PC-3 (cell line): Measurements from ENCODE around the gene TMEM51. TPM values are rescaled to one million over a fixed set of nuclear protein-coding genes. Genes with fewer than 3 reads are reported as not detected.

Source experiments
- ATAC-seq: fragments of 200-7000 bp; cut with Tn5 transposase; 2 replicates; pipeline ENCODE4 v1.9.1; 2020; ENCODE audit warnings: mild to moderate bottlenecking, moderate library complexity
- BruUV-seq: library from RNA; stranded (reverse); fragments of 400-500 nt; replicated peaks from 2 replicates; lab custom pipeline; 2021; lab: Mats Ljungman, UMichigan
- CTCF ChIA-PET: fragments of 300-600 bp; sonication (Branson Sonifier 250); formaldehyde crosslinking; loops from one replicate; lab custom pipeline; 2022; ENCODE audit warnings: antibody characterized with exemption; lab: Charles Lee
- POLR2A ChIA-PET: fragments of 300-600 bp; sonication (Branson Sonifier 250); formaldehyde crosslinking; loops from one replicate; lab custom pipeline; 2022; ENCODE audit warnings: antibody characterized with exemption; ENCODE audit not compliant: unreplicated experiment; lab: Charles Lee
- DNase-seq: peaks from one replicate; pipeline ENCODE4 v3.0.0-alpha.2; 2015
- H2AFZ ChIP-seq: fragments of 300-600 bp; sonication (generic); 2 replicates; pipeline ENCODE4 v1.6.0; 2016; ENCODE audit warnings: antibody characterized with exemption, low read length
- H3F3A ChIP-seq: fragments of 300-600 bp; sonication (generic); one replicate; pipeline ENCODE4 v1.6.0; 2017; ENCODE audit warnings: antibody characterized with exemption, low read length, control low read depth, mild to moderate bottlenecking; ENCODE audit not compliant: unreplicated experiment
- H3K27ac ChIP-seq: fragments of 300-600 bp; sonication (generic); 2 replicates; pipeline ENCODE4 v1.5.1; 2016; ENCODE audit warnings: mild to moderate bottlenecking, low read length
- H3K27me3 ChIP-seq: fragments of 300-600 bp; sonication (generic); 2 replicates; pipeline ENCODE4 v1.6.1; 2016; ENCODE audit warnings: low read length, mixed read lengths
- H3K36me3 ChIP-seq: fragments of 300-600 bp; sonication (generic); 2 replicates; pipeline ENCODE4 v1.6.1; 2016; ENCODE audit warnings: low read depth, mixed run types, low read length, mixed read lengths
- H3K4me1 ChIP-seq: fragments of 300-600 bp; sonication (generic); 2 replicates; pipeline ENCODE4 v1.5.1; 2016; ENCODE audit warnings: low read length; ENCODE audit not compliant: insufficient read depth
- H3K4me2 ChIP-seq: fragments of 300-600 bp; sonication (generic); 2 replicates; pipeline ENCODE4 v1.6.0; 2016; ENCODE audit warnings: low read length
- H3K4me3 ChIP-seq: fragments of 300-600 bp; sonication (generic); 2 replicates; pipeline ENCODE4 v1.5.1; 2016; ENCODE audit warnings: mild to moderate bottlenecking, low read length, mixed read lengths
- H3K79me2 ChIP-seq: fragments of 300-600 bp; sonication (generic); 2 replicates; pipeline ENCODE4 v1.6.1; 2017; ENCODE audit warnings: low read length, mixed read lengths
- H3K9ac ChIP-seq: fragments of 300-600 bp; sonication (generic); 2 replicates; pipeline ENCODE4 v1.6.0; 2016; ENCODE audit warnings: mild to moderate bottlenecking, low read length
- H3K9me2 ChIP-seq: fragments of 300-600 bp; sonication (generic); replicated peaks from 2 replicates; pipeline ENCODE4 v1.6.1; 2016; ENCODE audit warnings: mixed run types, low read length, mixed read lengths
- H3K9me3 ChIP-seq: fragments of 300-600 bp; sonication (generic); 2 replicates; pipeline ENCODE4 v1.6.1; 2016; ENCODE audit warnings: low read length, mixed read lengths
- H4K20me1 ChIP-seq: fragments of 300-600 bp; sonication (generic); 2 replicates; pipeline ENCODE4 v1.6.1; 2016; ENCODE audit warnings: low read length, mixed read lengths
- CTCF ChIP-seq: fragments of 300-600 bp; sonication (generic); conservative IDR thresholded peaks from 2 replicates; pipeline ENCODE4 v1.5.1; 2017; ENCODE audit warnings: antibody characterized with exemption, low read depth, mild to moderate bottlenecking, low read length
- EZH2 ChIP-seq: fragments of 300-600 bp; sonication (generic); IDR thresholded peaks from one replicate; pipeline ENCODE4 v1.6.1; 2017; ENCODE audit warnings: antibody characterized with exemption, mild to moderate bottlenecking, low read length; ENCODE audit not compliant: unreplicated experiment
- EZH2phosphoT487 ChIP-seq: fragments of 300-600 bp; sonication (generic); IDR thresholded peaks from 2 replicates; pipeline ENCODE4 v1.6.1; 2018; ENCODE audit warnings: mild to moderate bottlenecking, antibody characterized with exemption, low read length, borderline replicate concordance
- intact Hi-C: fragments of 100-400 bp; cut with micrococcal nuclease; formaldehyde crosslinking; loops from 2 replicates; pipeline ENCODE4 v1.9.0; 2023
- total RNA-seq: library from RNA; depleted of rRNA; stranded (reverse); fragments of >200 nt; gene quantifications from 2 replicates; pipeline ENCODE4 v1.2.3, GENCODE V29; 2014

Gene TMEM51
- total RNA-seq, 1 experiment from 2014 or later: 20.8 TPM

DNA sequence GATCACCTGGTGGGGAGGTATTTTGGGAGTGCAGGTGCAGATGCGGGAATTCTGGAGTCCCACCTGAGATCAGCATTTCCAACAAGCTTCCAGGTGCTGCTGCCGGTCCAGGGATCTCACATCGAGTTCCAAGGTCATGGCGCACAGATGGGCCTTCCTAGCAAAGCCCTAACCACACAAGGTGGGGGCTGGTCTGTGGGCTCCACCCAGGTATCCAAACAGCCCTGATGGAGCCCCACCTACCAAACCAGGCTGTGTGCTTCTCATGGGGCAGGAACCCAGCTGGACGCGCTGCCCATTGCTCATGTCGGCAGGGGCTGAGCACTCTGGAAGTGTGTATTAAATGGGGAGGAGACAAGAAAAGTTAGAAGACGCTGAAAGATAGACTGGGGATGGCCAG is 35.0 kb upstream of the TMEM51 start:
- H3K27me3 ChIP-seq: no peaks in the 10 kb centered on the region
- no TSS peak for BruUV-seq
- TF ChIP-seq CTCF: no peak
- no peak for TF ChIP-seq EZH2phosphoT487
- no peak for TF ChIP-seq EZH2
- H3K9me3 ChIP-seq: no peaks in the 10 kb centered on the region
- no peak for ATAC-seq
- H3K9ac ChIP-seq: no peak overlapping the region
- no peak overlapping the region for H3K4me2 ChIP-seq
- DNase-seq: no peak
- H3K36me3 ChIP-seq: no peaks in the 10 kb centered on the region
- no peak overlapping the region for H3K4me3 ChIP-seq
- CTCF ChIA-PET: no interaction called here
- H3K9me2 ChIP-seq: no peaks in the 10 kb centered on the region
- POLR2A ChIA-PET: no interaction called here
- intact Hi-C loops: no loop called here
- H4K20me1 ChIP-seq: no peaks in the 10 kb centered on the region
- H3F3A ChIP-seq: no peaks in the 10 kb centered on the region
- H2AFZ ChIP-seq: no peak overlapping the region
- no peak overlapping the region for H3K27ac ChIP-seq
- no peaks in the 10 kb centered on the region for H3K79me2 ChIP-seq
- no peaks in the 10 kb centered on the region for H3K4me1 ChIP-seq

GRCh38 chr1:15120251-15120945 is 33.1 kb upstream of the TMEM51 start:
- H3K79me2 ChIP-seq: no peaks in the 10 kb centered on the region
- no peak overlapping the region for H3K27ac ChIP-seq
- H3K4me2 ChIP-seq: no peak overlapping the region
- no peaks in the 10 kb centered on the region for H3K9me2 ChIP-seq
- no peak overlapping the region for H3K4me3 ChIP-seq
- no peaks in the 10 kb centered on the region for H3K36me3 ChIP-seq
- ATAC-seq (no peak), DNase-seq (no peak)
- H3K27me3 ChIP-seq: no peaks in the 10 kb centered on the region
- no peaks in the 10 kb centered on the region for H4K20me1 ChIP-seq
- H3K4me1 ChIP-seq: no peaks in the 10 kb centered on the region
- no peak for TF ChIP-seq EZH2phosphoT487
- TF ChIP-seq EZH2: no peak
- TF ChIP-seq CTCF: no peak
- H3K9me3 ChIP-seq: no peaks in the 10 kb centered on the region
- BruUV-seq: no TSS peak
- H2AFZ ChIP-seq: no peak overlapping the region
- H3K9ac ChIP-seq: no peak overlapping the region
- H3F3A ChIP-seq: no peaks in the 10 kb centered on the region
- ChIA-PET CTCF (no interaction called here), POLR2A (no interaction called here)
- intact Hi-C loops: no loop called here

- ChIA-PET CTCF (interaction anchor here (0.6 kb wide), 1 partner anchor 150 kb away, joined by 3 read pairs; no protein-coding TSS in a partner anchor), POLR2A (no interaction called here)
- Histone ChIP-seq H3F3A (no peaks in the 10 kb centered on the region), H2AFZ (no peak overlapping the region), H3K9me3 (no peaks in the 10 kb centered on the region), H3K9me2 (no peaks in the 10 kb centered on the region), H4K20me1 (no peaks in the 10 kb centered on the region), H3K4me1 (no peaks in the 10 kb centered on the region), H3K9ac (no peak overlapping the region), H3K79me2 (no peaks in the 10 kb centered on the region), H3K36me3 (no peaks in the 10 kb centered on the region), H3K4me3 (no peak overlapping the region), H3K27me3 (no peaks in the 10 kb centered on the region), H3K27ac (no peak overlapping the region), H3K4me2 (no peak overlapping the region)
- TF ChIP-seq EZH2phosphoT487: no peak
- TF ChIP-seq CTCF: no peak
- no TSS peak for BruUV-seq
- no peak for DNase-seq
- intact Hi-C loops: no loop called here
- ATAC-seq: no peak
Measured at GRCh38 chr1:15122331-15122730, 31.2 kb upstream of the TMEM51 start.
